H1 (cell line): Measurements from ENCODE around the gene PPIF. TPM values are rescaled to one million over a fixed set of nuclear protein-coding genes. Genes with fewer than 3 reads are reported as not detected.

Source experiments
- CTCF ChIA-PET: fragments of 300-600 bp; sonication (Branson Sonifier 250); formaldehyde crosslinking; loops from one replicate; lab custom pipeline; 2021; ENCODE audit not compliant: partially characterized antibody; lab: Charles Lee
- POLR2A ChIA-PET: fragments of 300-600 bp; sonication (Branson Sonifier 250); formaldehyde crosslinking; loops from one replicate; lab custom pipeline; 2021; ENCODE audit warnings: inconsistent platforms; ENCODE audit not compliant: partially characterized antibody; lab: Charles Lee
- DNase-seq, 2 experiments: peaks; one replicate each; pipeline versions ENCODE4 v3.0.0 to v3.0.0-alpha.2; 2010 to 2022; ENCODE audit warnings: low spot score in 2 of 2, low read depth in 1 of 2, mixed read lengths in 1 of 2
- FAIRE-seq: peaks from 2 replicates; lab custom pipeline; 2011; peaks lifted over from hg19 to GRCh38; lab: Jason Lieb, UNC
- H2AFZ ChIP-seq: 2 replicates; pipeline ENCODE4 v1.8.1; 2012; ENCODE audit warnings: low read length, inconsistent platforms
- H2AK5ac ChIP-seq: 2 replicates; pipeline ENCODE4 v1.6.1; 2013; ENCODE audit warnings: low read depth, low read length
- H2BK120ac ChIP-seq: replicated peaks from 2 replicates; pipeline ENCODE3; 2013; ENCODE audit warnings: low read depth, low read length, inconsistent platforms
- H2BK12ac ChIP-seq: 2 replicates; pipeline ENCODE4 v1.6.1; 2013; ENCODE audit warnings: low read depth, low read length
- H2BK15ac ChIP-seq: 2 replicates; pipeline ENCODE4 v1.6.1; 2013; ENCODE audit warnings: low read length
- H2BK20ac ChIP-seq: 2 replicates; pipeline ENCODE4 v1.6.1; 2013; ENCODE audit warnings: low read length
- H2BK5ac ChIP-seq: 2 replicates; pipeline ENCODE4 v1.6.1; 2013; ENCODE audit warnings: low read depth, low read length
- H3K14ac ChIP-seq: 2 replicates; pipeline ENCODE4 v1.6.1; 2013; ENCODE audit warnings: inconsistent platforms; ENCODE audit not compliant: insufficient read length
- H3K18ac ChIP-seq: 2 replicates; pipeline ENCODE4 v1.6.1; 2013; ENCODE audit warnings: low read length; ENCODE audit errors: extremely low read depth
- H3K23ac ChIP-seq: 2 replicates; pipeline ENCODE4 v1.6.1; 2013; ENCODE audit warnings: inconsistent platforms; ENCODE audit not compliant: insufficient read length
- H3K23me2 ChIP-seq: 2 replicates; pipeline ENCODE4 v1.6.1; 2013; ENCODE audit warnings: low read depth, low read length
- H3K27ac ChIP-seq: 2 replicates; pipeline ENCODE4 v1.6.1; 2011; ENCODE audit warnings: low read depth, low read length, inconsistent platforms
- H3K27me3 ChIP-seq, 4 experiments: replicated peaks in 1 of 4; 1 replicate in 1 of 4; 2 replicates in 3 of 4; pipeline versions ENCODE4 v1.6.1 to v1.8.1; 2011 to 2013; ENCODE audit warnings: low read length in 3 of 4, mild to moderate bottlenecking in 3 of 4, inconsistent platforms in 2 of 4, mixed read lengths in 2 of 4, moderate library complexity in 1 of 4; ENCODE audit not compliant: control insufficient read depth in 3 of 4, insufficient read depth in 3 of 4; ENCODE audit errors: extremely low read depth in 1 of 4
- H3K36me3 ChIP-seq, 4 experiments: 2 replicates each; pipeline versions ENCODE4 v1.6.1 to v1.8.1; 2011 to 2013; ENCODE audit warnings: mild to moderate bottlenecking in 4 of 4, low read length in 3 of 4, moderate library complexity in 2 of 4, control low read depth in 1 of 4, inconsistent platforms in 1 of 4; ENCODE audit not compliant: insufficient read depth in 4 of 4, control insufficient read depth in 2 of 4
- H3K4ac ChIP-seq: replicated peaks from 2 replicates; pipeline ENCODE3; 2013; ENCODE audit warnings: low read length, low read depth, mixed read lengths, inconsistent platforms; ENCODE audit not compliant: insufficient read length
- H3K4me1 ChIP-seq, 4 experiments: replicated peaks in 1 of 4; 1 replicate in 1 of 4; 2 replicates in 3 of 4; pipeline versions ENCODE4 v1.6.1 to v1.8.1; 2011 to 2013; ENCODE audit warnings: low read length in 3 of 4, inconsistent platforms in 2 of 4, mixed read lengths in 1 of 4; ENCODE audit not compliant: insufficient read depth in 4 of 4, control insufficient read depth in 3 of 4
- H3K4me2 ChIP-seq, 2 experiments: 2 replicates each; pipeline versions ENCODE4 v1.6.1 to v1.8.1; 2011 to 2013; ENCODE audit warnings: low read depth in 2 of 2, low read length in 2 of 2, control low read depth in 1 of 2, inconsistent platforms in 1 of 2, mild to moderate bottlenecking in 1 of 2; ENCODE audit not compliant: insufficient read depth in 1 of 2
- H3K4me3 ChIP-seq, 4 experiments: fragments of 200-600, 300-600 bp in 1 of 4; sonication (generic), shearing (Covaris generic), sonication (Bioruptor Twin) in 1 of 4; 2 replicates each; pipeline versions ENCODE4 v1.5.1 to v1.8.1; 2011 to 2016; ENCODE audit warnings: low read length in 4 of 4, low read depth in 3 of 4, control low read depth in 2 of 4, inconsistent platforms in 2 of 4, mild to moderate bottlenecking in 2 of 4, mixed read lengths in 1 of 4, moderate library complexity in 1 of 4; ENCODE audit not compliant: insufficient read depth in 2 of 4; ENCODE audit errors: extremely low read depth in 1 of 4
- H3K56ac ChIP-seq: replicated peaks from 2 replicates; pipeline ENCODE3; 2013; ENCODE audit warnings: low read depth, mild to moderate bottlenecking, mixed read lengths, low read length, inconsistent platforms; ENCODE audit not compliant: insufficient read length
- H3K79me1 ChIP-seq: 2 replicates; pipeline ENCODE4 v1.6.1; 2013; ENCODE audit warnings: low read depth, low read length, control low read depth
- H3K79me2 ChIP-seq, 2 experiments: 2 replicates each; pipeline versions ENCODE4 v1.6.1 to v1.8.1; 2012 to 2013; ENCODE audit warnings: low read length in 2 of 2, mild to moderate bottlenecking in 2 of 2, inconsistent platforms in 1 of 2; ENCODE audit not compliant: insufficient read depth in 2 of 2, control insufficient read depth in 1 of 2
- H3K9ac ChIP-seq, 4 experiments: replicated peaks in 1 of 4; 1 replicate in 1 of 4; 2 replicates in 3 of 4; pipeline versions ENCODE4 v1.6.1 to v1.8.1; 2011 to 2013; ENCODE audit warnings: low read depth in 3 of 4, low read length in 3 of 4, control low read depth in 2 of 4, mild to moderate bottlenecking in 2 of 4, moderate library complexity in 2 of 4, inconsistent platforms in 1 of 4; ENCODE audit errors: extremely low read depth in 1 of 4
- H3K9me3 ChIP-seq, 2 experiments: 2 replicates each; pipeline versions ENCODE4 v1.6.1 to v1.8.1; 2012 to 2013; ENCODE audit warnings: mild to moderate bottlenecking in 2 of 2, moderate library complexity in 2 of 2, control low read depth in 1 of 2, inconsistent platforms in 1 of 2, low read depth in 1 of 2, low read length in 1 of 2, mixed read lengths in 1 of 2; ENCODE audit not compliant: insufficient read depth in 2 of 2
- H4K20me1 ChIP-seq, 2 experiments: replicated peaks in 1 of 2; 2 replicates each; pipeline versions ENCODE3 to v1.8.1; 2011 to 2013; ENCODE audit warnings: inconsistent platforms in 2 of 2, low read length in 2 of 2, mild to moderate bottlenecking in 1 of 2; ENCODE audit not compliant: insufficient read depth in 2 of 2, control insufficient read depth in 1 of 2
- H4K5ac ChIP-seq: 2 replicates; pipeline ENCODE4 v1.6.1; 2013; ENCODE audit warnings: low read length, low read depth, mixed read lengths, inconsistent platforms; ENCODE audit not compliant: insufficient read length
- H4K8ac ChIP-seq: 2 replicates; pipeline ENCODE4 v1.8.0; 2013; ENCODE audit warnings: mild to moderate bottlenecking, moderate library complexity, low read length, inconsistent platforms; ENCODE audit not compliant: insufficient read depth; ENCODE audit errors: extremely low read depth
- H4K91ac ChIP-seq: replicated peaks from 2 replicates; pipeline ENCODE3; 2013; ENCODE audit warnings: low read length, mixed read lengths, inconsistent platforms; ENCODE audit not compliant: insufficient read length
- ASH2L ChIP-seq: fragments of 200-600, 300-600 bp; sonication (generic); IDR thresholded peaks from one replicate; pipeline ENCODE4 v1.7.1; 2017; ENCODE audit warnings: low read length
- CBX5 ChIP-seq: fragments of 300-800, 300-1000 bp; sonication (generic); IDR thresholded peaks from 2 replicates; pipeline ENCODE4 v1.7.1; 2016; ENCODE audit warnings: antibody characterized with exemption, low read length, low read depth
- CTBP2 ChIP-seq: IDR thresholded peaks from 2 replicates; pipeline ENCODE4 v1.7.0; 2011; ENCODE audit warnings: borderline replicate concordance, mild to moderate bottlenecking, moderate library complexity, mixed read lengths, low read length; ENCODE audit not compliant: insufficient read depth, insufficient read length
- GABPA ChIP-seq: IDR thresholded peaks from 2 replicates; pipeline ENCODE4 v1.6.1; 2011; ENCODE audit warnings: mild to moderate bottlenecking, low read length, moderate library complexity, borderline replicate concordance; ENCODE audit not compliant: insufficient read depth
- GTF2F1 ChIP-seq: IDR thresholded peaks from 2 replicates; pipeline ENCODE4 v1.6.1; 2012; ENCODE audit warnings: low read depth, low read length, improper control_type of control experiment, borderline replicate concordance
- RFX5 ChIP-seq: IDR thresholded peaks from 2 replicates; pipeline ENCODE4 v1.6.1; 2011; ENCODE audit warnings: low read depth, low read length, improper control_type of control experiment, borderline replicate concordance
- SP2 ChIP-seq: IDR thresholded peaks from 2 replicates; pipeline ENCODE4 v1.6.1; 2012; ENCODE audit warnings: mild to moderate bottlenecking, low read length, inconsistent platforms
- SUZ12 ChIP-seq: fragments of 200-600 bp; sonication (generic); IDR thresholded peaks from 2 replicates; pipeline ENCODE4 v1.6.1; 2012; ENCODE audit warnings: mild to moderate bottlenecking, inconsistent platforms, low read length, moderate library complexity, mixed read lengths
- TCF12 ChIP-seq: IDR thresholded peaks from 2 replicates; pipeline ENCODE4 v1.6.1; 2011; ENCODE audit warnings: low read depth, mild to moderate bottlenecking, low read length
- WGBS, 2 experiments: shearing (Covaris generic) in 1 of 2; methylation state at CpG; one replicate each; pipeline versions ENCODE4 v1.1.6 to v1.1.7; 2013 to 2015; ENCODE audit warnings: low lambda C conversion rate in 2 of 2, mixed read lengths in 2 of 2, inconsistent platforms in 1 of 2, low coverage in 1 of 2, missing lambda C conversion rate in 1 of 2; ENCODE audit not compliant: insufficient replicate concordance in 2 of 2, insufficient coverage in 1 of 2, insufficient read length in 1 of 2; ENCODE audit errors: extremely low coverage in 1 of 2, missing lambda C conversion rate in 1 of 2; 5-methylcytosine and 5-hydroxymethylcytosine counted together
- polyA plus RNA-seq, 7 experiments: library from polyadenylated mRNA; depleted of rRNA in 3 of 7; stranded (reverse) in 5 of 7; unstranded in 2 of 7; fragments of >200 nt in 5 of 7; fragments of 200-250 nt in 2 of 7; gene quantifications; 1 replicate in 5 of 7; 2 replicates in 1 of 7; 4 replicates in 1 of 7; pipeline versions ENCODE4 v1.2.1 to v1.2.3, GENCODE V29; 2011 to 2013; ENCODE audit warnings: missing spikeins in 2 of 7, mixed read lengths in 2 of 7
- total RNA-seq: library from RNA; stranded (reverse); fragmentation: NEBNext Ultra II Directional; extraction: Animal tissue kit (Norgen Biotek cat#: 25700); gene quantifications from 2 replicates; pipeline ENCODE4 v1.2.1, GENCODE V29; 2021
- TF ChIP-seq, protein P1 (sequence below), 3 experiments: IDR thresholded peaks; 1 replicate in 2 of 3; 2 replicates in 1 of 3; pipeline versions ENCODE4 v1.5.1 to v1.6.1; 2011; ENCODE audit warnings: low read length in 3 of 3, mild to moderate bottlenecking in 3 of 3, inconsistent platforms in 2 of 3, low read depth in 1 of 3, moderate library complexity in 1 of 3; ENCODE audit not compliant: insufficient read depth in 1 of 3; ENCODE audit errors: control extremely low read depth in 1 of 3

PPIF gene
- total and polyA plus RNA-seq, 2 of the 8 experiments (the other 6 are each of a cell fraction or from before 2014, with no cell fraction given), result 70.2 to 77.6 TPM

DNA sequence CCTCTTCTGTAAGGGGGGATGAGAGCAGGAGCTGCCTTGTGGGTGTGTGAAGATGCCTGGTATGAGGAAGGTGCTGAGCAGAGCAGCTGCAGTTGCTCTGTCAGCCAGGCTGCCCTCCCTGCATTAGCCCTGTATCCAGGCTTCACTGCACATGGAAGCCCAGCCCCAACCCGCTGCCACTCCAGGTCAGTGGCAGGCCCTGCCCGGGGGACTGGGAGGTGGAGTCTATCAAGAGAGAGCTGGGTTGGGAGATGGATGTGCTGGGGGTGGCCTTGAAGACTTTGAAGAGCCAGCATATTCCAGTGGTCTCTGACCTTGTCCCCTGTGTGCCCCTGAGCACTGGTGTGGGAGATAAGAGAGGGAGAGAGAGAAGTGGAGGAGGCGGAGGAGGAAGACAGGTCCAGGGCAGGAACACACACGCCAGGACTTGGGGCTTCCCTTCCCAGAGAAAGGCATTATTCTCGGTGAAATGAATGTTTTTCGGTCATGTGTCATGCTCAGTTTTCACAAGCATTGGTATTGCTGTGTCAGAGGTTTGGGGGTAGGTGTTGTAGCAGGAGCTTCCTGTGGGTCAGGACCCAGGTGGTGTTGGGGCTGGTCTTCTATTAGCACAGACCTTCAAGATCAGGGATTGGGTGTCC is 2.6 kb downstream of the PPIF start:
- CTCF ChIA-PET, result interaction anchor here (1.2 to 5.2 kb wide), 2 partner anchors 51 to 138 kb away, joined by 3 to 18 read pairs; no protein-coding TSS in a partner anchor
- 90% methylated on average over 6 of the region's 6 CpGs; no CpG with 5 or more reads in 1 of the 2 experiments for WGBS, 2 experiments
- Histone ChIP-seq H3K18ac (no peak overlapping the region), H3K9ac (no peak overlapping the region), H3K79me1 (peaks cover 15% of the 10 kb centered on the region; the same call in 1 of the 2 replicates), H3K4ac (no peak overlapping the region), H3K14ac (no peak overlapping the region), H4K5ac (no peak overlapping the region), H2BK12ac (no peak overlapping the region), H4K20me1 (peaks cover 12 to 19% of the 10 kb centered on the region in 2 experiments), H3K4me3 (no peak overlapping the region), H3K4me1 (peaks cover 0 to 13% (median 6%) of the 10 kb centered on the region in 4 experiments; a peak in 6 of 7 replicates), H3K56ac (no peak overlapping the region), H2BK120ac (no peak overlapping the region), H3K27me3 (no peaks in the 10 kb centered on the region), H2BK20ac (no peak overlapping the region), H3K23ac (no peak overlapping the region), H3K9me3 (no peaks in the 10 kb centered on the region), H3K36me3 (peaks cover 26 to 55% (median 43%) of the 10 kb centered on the region in 4 experiments), H2BK15ac (no peak overlapping the region), H4K8ac (no peak overlapping the region), H4K91ac (no peak overlapping the region), H3K79me2 (peaks cover 0 to 11% of the 10 kb centered on the region in 2 experiments; a peak in 1 of 4 replicates), H2AK5ac (no peak overlapping the region), H3K27ac (no peak overlapping the region), H2BK5ac (no peak overlapping the region), H3K4me2 (no peak overlapping the region), H3K23me2 (peaks cover 8% of the 10 kb centered on the region; the same call in 1 of the 2 replicates), H2AFZ (no peak overlapping the region)
- DNase-seq, result no peak
- POLR2A ChIA-PET, result no interaction called here
- no peak for FAIRE-seq
- TF ChIP-seq RFX5 (no peak), GABPA (no peak), CBX5 (no peak), ASH2L (no peak), SP2 (no peak), TCF12 (no peak), GTF2F1 (no peak), CTBP2 (no peak), SUZ12 (no peak)
- TF ChIP-seq, protein P1, sequence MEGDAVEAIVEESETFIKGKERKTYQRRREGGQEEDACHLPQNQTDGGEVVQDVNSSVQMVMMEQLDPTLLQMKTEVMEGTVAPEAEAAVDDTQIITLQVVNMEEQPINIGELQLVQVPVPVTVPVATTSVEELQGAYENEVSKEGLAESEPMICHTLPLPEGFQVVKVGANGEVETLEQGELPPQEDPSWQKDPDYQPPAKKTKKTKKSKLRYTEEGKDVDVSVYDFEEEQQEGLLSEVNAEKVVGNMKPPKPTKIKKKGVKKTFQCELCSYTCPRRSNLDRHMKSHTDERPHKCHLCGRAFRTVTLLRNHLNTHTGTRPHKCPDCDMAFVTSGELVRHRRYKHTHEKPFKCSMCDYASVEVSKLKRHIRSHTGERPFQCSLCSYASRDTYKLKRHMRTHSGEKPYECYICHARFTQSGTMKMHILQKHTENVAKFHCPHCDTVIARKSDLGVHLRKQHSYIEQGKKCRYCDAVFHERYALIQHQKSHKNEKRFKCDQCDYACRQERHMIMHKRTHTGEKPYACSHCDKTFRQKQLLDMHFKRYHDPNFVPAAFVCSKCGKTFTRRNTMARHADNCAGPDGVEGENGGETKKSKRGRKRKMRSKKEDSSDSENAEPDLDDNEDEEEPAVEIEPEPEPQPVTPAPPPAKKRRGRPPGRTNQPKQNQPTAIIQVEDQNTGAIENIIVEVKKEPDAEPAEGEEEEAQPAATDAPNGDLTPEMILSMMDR (IDR thresholded peaks at IDR 0.05; ENCODE audit: control extremely low read depth in 1 of 3, insufficient read depth in 1 of 3, low read depth in 1 of 3, low read length in 3 of 3), result no peak
